ENCODE measurements around the gene GSTCD. TPM values are rescaled to one million over a fixed set of nuclear protein-coding genes. Genes with fewer than 3 reads are reported as not detected.

The GSTCD gene
- total and polyA plus RNA-seq, 9 of the 15 experiments (the other 6 are each of a cell fraction or from before 2014, with no cell fraction given) = 4.5 to 36.3 (median 16.0) TPM

DNA sequence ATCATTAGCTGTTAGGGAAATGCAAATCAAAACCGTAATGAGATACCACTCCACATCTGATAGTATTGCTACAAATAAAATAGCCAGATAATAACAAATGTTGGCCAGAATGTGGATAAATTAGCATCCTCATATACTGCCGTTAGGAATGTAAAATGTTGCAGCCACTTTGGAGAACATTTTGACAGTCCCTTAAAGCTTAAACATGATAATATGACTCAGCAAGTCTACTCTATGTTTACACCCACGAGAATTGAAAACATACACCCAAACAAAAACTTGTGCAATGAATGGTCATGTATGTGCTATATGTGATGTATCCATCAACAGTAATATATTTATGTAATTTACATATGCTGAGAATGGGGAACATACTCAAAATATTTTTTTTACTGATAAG, 78.2 kb downstream of the GSTCD start (continued):
- TF ChIP-seq, protein P1, sequence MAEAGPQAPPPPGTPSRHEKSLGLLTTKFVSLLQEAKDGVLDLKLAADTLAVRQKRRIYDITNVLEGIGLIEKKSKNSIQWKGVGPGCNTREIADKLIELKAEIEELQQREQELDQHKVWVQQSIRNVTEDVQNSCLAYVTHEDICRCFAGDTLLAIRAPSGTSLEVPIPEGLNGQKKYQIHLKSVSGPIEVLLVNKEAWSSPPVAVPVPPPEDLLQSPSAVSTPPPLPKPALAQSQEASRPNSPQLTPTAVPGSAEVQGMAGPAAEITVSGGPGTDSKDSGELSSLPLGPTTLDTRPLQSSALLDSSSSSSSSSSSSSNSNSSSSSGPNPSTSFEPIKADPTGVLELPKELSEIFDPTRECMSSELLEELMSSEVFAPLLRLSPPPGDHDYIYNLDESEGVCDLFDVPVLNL (CRISPR knock-in tag; IDR thresholded peaks at IDR 0.05; ENCODE audit: low read depth) = no peak
- TF ChIP-seq CHAMP1 (IDR thresholded peaks at IDR 0.05) (no peak), CREB5 (CRISPR knock-in tag; IDR thresholded peaks at IDR 0.05) (no peak)

DNA sequence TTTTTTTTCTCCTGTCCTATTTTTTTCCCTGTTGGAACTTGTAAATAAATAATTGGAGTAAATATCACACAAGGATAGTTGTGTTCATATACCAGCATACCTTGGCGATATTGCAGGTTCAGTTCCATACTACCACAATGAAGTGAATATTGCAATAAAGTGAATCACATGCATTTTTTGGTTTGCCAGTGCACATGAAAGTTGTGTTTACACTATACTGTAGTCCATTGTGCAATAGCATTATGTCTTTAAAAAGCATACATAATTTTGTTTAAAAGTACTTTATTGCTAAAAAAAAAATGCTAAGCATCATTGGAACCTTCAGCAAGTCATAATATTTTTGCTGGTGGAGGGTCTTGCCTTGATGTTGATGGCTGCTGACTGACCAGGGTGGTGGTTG, 88.6 kb downstream of the GSTCD start:
- no peaks in the 10 kb centered on the region for H3K36me3 ChIP-seq (ENCODE audit: control insufficient read depth, insufficient read depth, low read length)
- no peak overlapping the region for H2AFZ ChIP-seq (ENCODE audit: low read depth, low read length)
- no peak overlapping the region for H3K4me3 ChIP-seq
- no peaks in the 10 kb centered on the region for H3K4me1 ChIP-seq (replicated peaks in 1 of 2; ENCODE audit: control insufficient read depth in 2 of 2, insufficient read depth in 2 of 2, low read length in 2 of 2)
- no peaks in the 10 kb centered on the region for H3K9me1 ChIP-seq (ENCODE audit: control insufficient read depth, insufficient read depth, low read length)
- ATAC-seq (no peak), FAIRE-seq (no peak), DNase-seq (ENCODE audit: extremely low read depth in 1 of 4, low spot score in 3 of 4) (no peak)
- no TSS peak for BruUV-seq (replicated peaks)
- no peaks in the 10 kb centered on the region for H4K20me1 ChIP-seq (replicated peaks; ENCODE audit: control insufficient read depth, insufficient read depth, low read length)
- ChIA-PET POLR2A (no interaction called here), CTCF (ENCODE audit: low intra/inter-chr PET ratio) (no interaction called here)
- no peaks in the 10 kb centered on the region for H3K79me2 ChIP-seq (ENCODE audit: control insufficient read depth, insufficient read depth, low read length)
- no peak overlapping the region for H3K9ac ChIP-seq (ENCODE audit: insufficient read depth in 1 of 2, low read depth in 2 of 2, low read length in 2 of 2)
- H3K27me3 ChIP-seq (ENCODE audit: control insufficient read depth in 2 of 2, insufficient read depth in 2 of 2, low read length in 2 of 2) = no peaks in the 10 kb centered on the region
- H3K27ac ChIP-seq (ENCODE audit: extremely low read depth, low read depth, low read length) = no peak overlapping the region
- H3K4me2 ChIP-seq (ENCODE audit: insufficient read depth, low read length) = no peak overlapping the region
- in situ Hi-C loops (cut with MboI) (no loop called here), intact Hi-C loops (cut with micrococcal nuclease) (no loop called here)
- 0 out of 2 replicates have a peak, but pooled peaks cover 2% of the 10 kb centered on the region for H3K9me3 ChIP-seq (replicated peaks; ENCODE audit: control insufficient read depth, insufficient read depth, low read depth, low read length)
- WGBS (ENCODE audit: insufficient coverage, low coverage, missing lambda C conversion rate) = 93% methylated on average over 1 of the region's 1 CpG
- TF ChIP-seq, protein P2, sequence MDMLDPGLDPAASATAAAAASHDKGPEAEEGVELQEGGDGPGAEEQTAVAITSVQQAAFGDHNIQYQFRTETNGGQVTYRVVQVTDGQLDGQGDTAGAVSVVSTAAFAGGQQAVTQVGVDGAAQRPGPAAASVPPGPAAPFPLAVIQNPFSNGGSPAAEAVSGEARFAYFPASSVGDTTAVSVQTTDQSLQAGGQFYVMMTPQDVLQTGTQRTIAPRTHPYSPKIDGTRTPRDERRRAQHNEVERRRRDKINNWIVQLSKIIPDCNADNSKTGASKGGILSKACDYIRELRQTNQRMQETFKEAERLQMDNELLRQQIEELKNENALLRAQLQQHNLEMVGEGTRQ (CRISPR knock-in tag; IDR thresholded peaks at IDR 0.05) = no peak
- TF ChIP-seq RBFOX2 (IDR thresholded peaks at IDR 0.05; ENCODE audit: low read depth, low read length) (no peak), LEF1 (IDR thresholded peaks at IDR 0.05) (no peak), CEBPG (CRISPR knock-in tag; IDR thresholded peaks at IDR 0.05) (no peak), CEBPG (tag; conservative IDR thresholded peaks at IDR 0.05 in 1 of 2, IDR thresholded peaks at IDR 0.05 in 1 of 2) (peak in 1 of 2 experiments; percentile 26; a peak in 1 of 4 replicates)
